HepG2 (cell line): ENCODE measurements around the gene TIMM10. TPM values are rescaled to one million over a fixed set of nuclear protein-coding genes. Genes with fewer than 3 reads are reported as not detected.

Source experiments
- CAMTA2 ChIP-seq: sonication (generic); formaldehyde crosslinking; IDR thresholded peaks from 2 replicates; pipeline ENCODE4 v1.4.0; 2020; ENCODE audit warnings: mild to moderate bottlenecking, missing genetic modification reagents, borderline replicate concordance
- ELF1 ChIP-seq: sonication (generic); formaldehyde crosslinking; IDR thresholded peaks from 2 replicates; pipeline ENCODE4 v1.4.0; 2020; ENCODE audit warnings: missing genetic modification reagents
- ELK4 ChIP-seq: sonication (generic); formaldehyde crosslinking; IDR thresholded peaks from 2 replicates; pipeline ENCODE4 v1.9.0; 2021; ENCODE audit warnings: missing genetic modification reagents, borderline replicate concordance
- EP300 ChIP-seq, 3 experiments: sonication (generic) in 1 of 3; formaldehyde crosslinking in 1 of 3; IDR thresholded peaks; 2 replicates each; pipeline versions ENCODE4 v1.5.1 to v1.6.1; 2011 to 2020; ENCODE audit warnings: low read depth in 2 of 3, low read length in 2 of 3, borderline replicate concordance in 1 of 3, improper control_type of control experiment in 1 of 3, mild to moderate bottlenecking in 1 of 3, missing genetic modification reagents in 1 of 3, moderate library complexity in 1 of 3
- ETV6 ChIP-seq: sonication (generic); formaldehyde crosslinking; conservative IDR thresholded peaks from 2 replicates; pipeline ENCODE4 v1.4.0; 2020; ENCODE audit warnings: missing genetic modification reagents
- HDAC1 ChIP-seq: sonication (generic); formaldehyde crosslinking; IDR thresholded peaks from 2 replicates; pipeline ENCODE4 v1.5.1; 2020; ENCODE audit warnings: mild to moderate bottlenecking, missing genetic modification reagents
- TBX3 ChIP-seq: fragments of 450-650 bp; IDR thresholded peaks from 2 replicates; pipeline ENCODE4 v1.6.1; 2017; ENCODE audit warnings: antibody characterized with exemption, mild to moderate bottlenecking, inconsistent platforms, borderline replicate concordance
- ZNF282 ChIP-seq: fragments of 450-650 bp; IDR thresholded peaks from 2 replicates; pipeline ENCODE4 v1.6.1; 2018; ENCODE audit not compliant: partially characterized antibody
- ZNF451 ChIP-seq: sonication (generic); formaldehyde crosslinking; IDR thresholded peaks from 2 replicates; pipeline ENCODE4 v1.5.0; 2020; ENCODE audit warnings: mild to moderate bottlenecking, missing genetic modification reagents
- ZNF557 ChIP-seq: sonication (generic); formaldehyde crosslinking; IDR thresholded peaks from 2 replicates; pipeline ENCODE4 v1.4.0; 2020; ENCODE audit warnings: missing genetic modification reagents
- ZNF704 ChIP-seq: sonication (generic); formaldehyde crosslinking; IDR thresholded peaks from 2 replicates; pipeline ENCODE4 v1.8.1; 2023; ENCODE audit warnings: mild to moderate bottlenecking, inconsistent platforms, moderate library complexity, missing genetic modification reagents, borderline replicate concordance
- polyA plus RNA-seq, 8 experiments: library from polyadenylated mRNA; depleted of rRNA in 3 of 8; stranded (reverse) in 7 of 8; unstranded in 1 of 8; fragments of >200 nt; fragmentation: Illumina TruSeq in 4 of 8; extraction: Trizol in 4 of 8; gene quantifications; 2 replicates each; pipeline versions ENCODE4 v1.2.1 to v1.2.3, GENCODE V29; 2011 to 2016; ENCODE audit warnings: low read depth in 4 of 8, missing spikeins in 1 of 8, mixed read lengths in 1 of 8; ENCODE audit not compliant: insufficient read depth in 1 of 8
- total RNA-seq, 5 experiments: library from RNA; depleted of rRNA; stranded (reverse); fragments of >200 nt; fragmentation: Illumina TruSeq; extraction: Trizol; gene quantifications; 2 replicates each; pipeline ENCODE4 v1.2.3, GENCODE V29; 2016; ENCODE audit warnings: low read depth in 1 of 5
- TF ChIP-seq, protein P1 (sequence below): IDR thresholded peaks from 2 replicates; pipeline ENCODE4 v1.6.1; 2012; ENCODE audit warnings: low read length, improper control_type of control experiment
- TF ChIP-seq, protein P2 (sequence below): sonication (generic); formaldehyde crosslinking; IDR thresholded peaks from one replicate; pipeline ENCODE4 v1.5.1; 2020; ENCODE audit warnings: mild to moderate bottlenecking, missing genetic modification reagents; ENCODE audit errors: not compliant biosample characterization

TIMM10 gene
- total and polyA plus RNA-seq, 2 of the 13 experiments (the other 11 are each of a cell fraction or from before 2014, with no cell fraction given), result 67.8 to 82.2 TPM

GRCh38 chr11:57514538-57515331 lies 15.8 kb downstream of the TIMM10 start (continued):
- no peak for TF ChIP-seq ZNF282
- no peak for TF ChIP-seq ZNF451
- TF ChIP-seq ELF1 (CRISPR knock-in tag), result peak; percentile 38; the same call in 1 of the 2 replicates
- TF ChIP-seq CAMTA2 (CRISPR knock-in tag), result 0 out of 2 replicates have a peak, but pooled peaks have one; percentile 45
- 0 out of 2 replicates have a peak, but pooled peaks have one; percentile 49 for TF ChIP-seq ZNF704 (CRISPR knock-in tag)
- TF ChIP-seq HDAC1 (CRISPR knock-in tag), result peak; percentile 45
- TF ChIP-seq EP300 (IDR thresholded peaks at IDR 0.05; ENCODE audit: low read depth in 2 of 2, low read length in 2 of 2), result 0 out of 4 replicates have a peak, but pooled peaks of 1 of the 2 experiments have one; percentile 22
- TF ChIP-seq EP300 (CRISPR knock-in tag; IDR thresholded peaks at IDR 0.05; ENCODE audit: borderline replicate concordance), result no peak
- TF ChIP-seq ELK4 (CRISPR knock-in tag), result no peak
- TF ChIP-seq, protein P1, sequence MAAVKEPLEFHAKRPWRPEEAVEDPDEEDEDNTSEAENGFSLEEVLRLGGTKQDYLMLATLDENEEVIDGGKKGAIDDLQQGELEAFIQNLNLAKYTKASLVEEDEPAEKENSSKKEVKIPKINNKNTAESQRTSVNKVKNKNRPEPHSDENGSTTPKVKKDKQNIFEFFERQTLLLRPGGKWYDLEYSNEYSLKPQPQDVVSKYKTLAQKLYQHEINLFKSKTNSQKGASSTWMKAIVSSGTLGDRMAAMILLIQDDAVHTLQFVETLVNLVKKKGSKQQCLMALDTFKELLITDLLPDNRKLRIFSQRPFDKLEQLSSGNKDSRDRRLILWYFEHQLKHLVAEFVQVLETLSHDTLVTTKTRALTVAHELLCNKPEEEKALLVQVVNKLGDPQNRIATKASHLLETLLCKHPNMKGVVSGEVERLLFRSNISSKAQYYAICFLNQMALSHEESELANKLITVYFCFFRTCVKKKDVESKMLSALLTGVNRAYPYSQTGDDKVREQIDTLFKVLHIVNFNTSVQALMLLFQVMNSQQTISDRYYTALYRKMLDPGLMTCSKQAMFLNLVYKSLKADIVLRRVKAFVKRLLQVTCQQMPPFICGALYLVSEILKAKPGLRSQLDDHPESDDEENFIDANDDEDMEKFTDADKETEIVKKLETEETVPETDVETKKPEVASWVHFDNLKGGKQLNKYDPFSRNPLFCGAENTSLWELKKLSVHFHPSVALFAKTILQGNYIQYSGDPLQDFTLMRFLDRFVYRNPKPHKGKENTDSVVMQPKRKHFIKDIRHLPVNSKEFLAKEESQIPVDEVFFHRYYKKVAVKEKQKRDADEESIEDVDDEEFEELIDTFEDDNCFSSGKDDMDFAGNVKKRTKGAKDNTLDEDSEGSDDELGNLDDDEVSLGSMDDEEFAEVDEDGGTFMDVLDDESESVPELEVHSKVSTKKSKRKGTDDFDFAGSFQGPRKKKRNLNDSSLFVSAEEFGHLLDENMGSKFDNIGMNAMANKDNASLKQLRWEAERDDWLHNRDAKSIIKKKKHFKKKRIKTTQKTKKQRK, result no peak
- TF ChIP-seq, protein P2, sequence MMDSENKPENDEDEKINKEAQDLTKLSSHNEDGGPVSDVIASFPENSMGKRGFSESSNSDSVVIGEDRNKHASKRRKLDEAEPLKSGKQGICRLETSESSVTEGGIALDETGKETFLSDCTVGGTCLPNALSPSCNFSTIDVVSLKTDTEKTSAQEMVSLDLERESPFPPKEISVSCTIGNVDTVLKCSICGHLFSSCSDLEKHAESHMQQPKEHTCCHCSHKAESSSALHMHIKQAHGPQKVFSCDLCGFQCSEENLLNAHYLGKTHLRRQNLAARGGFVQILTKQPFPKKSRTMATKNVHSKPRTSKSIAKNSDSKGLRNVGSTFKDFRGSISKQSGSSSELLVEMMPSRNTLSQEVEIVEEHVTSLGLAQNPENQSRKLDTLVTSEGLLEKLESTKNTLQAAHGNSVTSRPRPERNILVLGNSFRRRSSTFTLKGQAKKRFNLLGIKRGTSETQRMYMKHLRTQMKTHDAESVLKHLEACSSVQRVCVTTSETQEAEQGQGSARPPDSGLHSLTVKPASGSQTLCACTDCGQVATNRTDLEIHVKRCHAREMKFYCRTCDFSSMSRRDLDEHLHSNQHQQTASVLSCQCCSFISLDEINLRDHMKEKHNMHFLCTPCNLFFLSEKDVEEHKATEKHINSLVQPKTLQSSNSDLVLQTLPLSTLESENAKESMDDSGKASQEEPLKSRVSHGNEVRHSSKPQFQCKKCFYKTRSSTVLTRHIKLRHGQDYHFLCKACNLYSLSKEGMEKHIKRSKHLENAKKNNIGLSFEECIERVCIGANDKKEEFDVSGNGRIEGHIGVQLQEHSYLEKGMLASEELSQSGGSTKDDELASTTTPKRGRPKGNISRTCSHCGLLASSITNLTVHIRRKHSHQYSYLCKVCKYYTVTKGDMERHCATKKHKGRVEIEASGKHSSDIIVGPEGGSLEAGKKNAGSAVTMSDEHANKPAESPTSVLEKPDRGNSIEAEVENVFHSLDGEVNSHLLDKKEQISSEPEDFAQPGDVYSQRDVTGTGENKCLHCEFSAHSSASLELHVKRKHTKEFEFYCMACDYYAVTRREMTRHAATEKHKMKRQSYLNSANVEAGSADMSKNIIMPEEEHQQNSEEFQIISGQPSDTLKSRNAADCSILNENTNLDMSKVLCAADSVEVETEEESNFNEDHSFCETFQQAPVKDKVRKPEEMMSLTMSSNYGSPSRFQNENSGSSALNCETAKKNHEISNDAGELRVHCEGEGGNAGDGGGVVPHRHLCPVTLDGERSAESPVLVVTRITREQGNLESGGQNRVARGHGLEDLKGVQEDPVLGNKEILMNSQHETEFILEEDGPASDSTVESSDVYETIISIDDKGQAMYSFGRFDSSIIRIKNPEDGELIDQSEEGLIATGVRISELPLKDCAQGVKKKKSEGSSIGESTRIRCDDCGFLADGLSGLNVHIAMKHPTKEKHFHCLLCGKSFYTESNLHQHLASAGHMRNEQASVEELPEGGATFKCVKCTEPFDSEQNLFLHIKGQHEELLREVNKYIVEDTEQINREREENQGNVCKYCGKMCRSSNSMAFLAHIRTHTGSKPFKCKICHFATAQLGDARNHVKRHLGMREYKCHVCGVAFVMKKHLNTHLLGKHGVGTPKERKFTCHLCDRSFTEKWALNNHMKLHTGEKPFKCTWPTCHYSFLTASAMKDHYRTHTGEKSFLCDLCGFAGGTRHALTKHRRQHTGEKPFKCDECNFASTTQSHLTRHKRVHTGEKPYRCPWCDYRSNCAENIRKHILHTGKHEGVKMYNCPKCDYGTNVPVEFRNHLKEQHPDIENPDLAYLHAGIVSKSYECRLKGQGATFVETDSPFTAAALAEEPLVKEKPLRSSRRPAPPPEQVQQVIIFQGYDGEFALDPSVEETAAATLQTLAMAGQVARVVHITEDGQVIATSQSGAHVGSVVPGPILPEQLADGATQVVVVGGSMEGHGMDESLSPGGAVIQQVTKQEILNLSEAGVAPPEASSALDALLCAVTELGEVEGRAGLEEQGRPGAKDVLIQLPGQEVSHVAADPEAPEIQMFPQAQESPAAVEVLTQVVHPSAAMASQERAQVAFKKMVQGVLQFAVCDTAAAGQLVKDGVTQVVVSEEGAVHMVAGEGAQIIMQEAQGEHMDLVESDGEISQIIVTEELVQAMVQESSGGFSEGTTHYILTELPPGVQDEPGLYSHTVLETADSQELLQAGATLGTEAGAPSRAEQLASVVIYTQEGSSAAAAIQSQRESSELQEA (CRISPR knock-in tag), result no peak
- no peak; the same call in 1 of the 2 replicates for TF ChIP-seq ETV6 (CRISPR knock-in tag)
- no peak for TF ChIP-seq TBX3
- no peak for TF ChIP-seq ZNF557 (CRISPR knock-in tag)
